HG03442 (cell line): ENCODE data around the gene GYPB.
"Not testable (repeated sequence)": the region's sequence is repeated elsewhere in the genome, so short reads cannot be mapped to it uniquely, and the experiment has no call there.

Experiments used
- ATAC-seq: cut with Tn5 transposase; IDR thresholded peaks from one replicate; pipeline ENCODE4 v1.9.1; 2021; ENCODE audit warnings: mild to moderate bottlenecking, moderate library complexity; ENCODE audit not compliant: unreplicated experiment

Gene GYPB

GRCh38 chr4:144016057-144016605, 3.0 kb downstream of the GYPB start:
- ATAC-seq = not testable (repeated sequence)

- no peak for ATAC-seq
These were observed 4.4 kb downstream of the GYPB start for GRCh38 chr4:144014808-144015207.

- not testable (repeated sequence) for ATAC-seq
These were observed 10.6 kb downstream of the GYPB start for GRCh38 chr4:144008602-144009001.

GRCh38 chr4:144007960-144008359, 11.2 kb downstream of the GYPB start:
- ATAC-seq = not testable (repeated sequence)

- ATAC-seq = not testable (repeated sequence)
These were observed 12.9 kb downstream of the GYPB start for GRCh38 chr4:144006200-144006803.

GRCh38 chr4:144005558-144005953, 13.6 kb downstream of the GYPB start:
- ATAC-seq = not testable (repeated sequence)

- not testable (repeated sequence) for ATAC-seq
These were observed 14.2 kb downstream of the GYPB start for GRCh38 chr4:144004868-144005557.

GRCh38 chr4:144003890-144004265, 15.3 kb downstream of the GYPB start:
- not testable (repeated sequence) for ATAC-seq

- ATAC-seq = not testable (repeated sequence)
These were observed 15.8 kb downstream of the GYPB start for GRCh38 chr4:144003205-144003889.

GRCh38 chr4:144000331-144000995, 18.7 kb downstream of the GYPB start:
- not testable (repeated sequence) for ATAC-seq

- ATAC-seq = not testable (repeated sequence)
These were observed 23.0 kb downstream of the GYPB start for GRCh38 chr4:143996193-143996592.

GRCh38 chr4:143991761-143992160, 27.4 kb downstream of the GYPB start:
- not testable (repeated sequence) for ATAC-seq

GRCh38 chr4:143990717-143991116, 28.5 kb downstream of the GYPB start:
- ATAC-seq = not testable (repeated sequence)

GRCh38 chr4:143986180-143986579, 33.0 kb downstream of the GYPB start:
- ATAC-seq = no peak

- ATAC-seq = not testable (repeated sequence)
These were observed 38.4 kb downstream of the GYPB start for GRCh38 chr4:143980776-143981175.

GRCh38 chr4:143975527-143975926, 43.7 kb downstream of the GYPB start:
- not testable (repeated sequence) for ATAC-seq

GRCh38 chr4:143974021-143974420, 45.2 kb downstream of the GYPB start:
- ATAC-seq = not testable (repeated sequence)

- ATAC-seq = no peak
These were observed 58.1 kb downstream of the GYPB start for GRCh38 chr4:143961075-143961474.

GRCh38 chr4:143955306-143955705, 63.9 kb downstream of the GYPB start:
- not testable (repeated sequence) for ATAC-seq

- not testable (repeated sequence) for ATAC-seq
These were observed 67.7 kb downstream of the GYPB start for GRCh38 chr4:143951458-143951972.

- not testable (repeated sequence) for ATAC-seq
These were observed 68.2 kb downstream of the GYPB start for GRCh38 chr4:143950967-143951366.
